Cortex of kidney (tissue), 1 donor: Measurements from ENCODE around the gene EZR.
"Not testable (repeated sequence)": the region's sequence is repeated elsewhere in the genome, so short reads cannot be mapped to it uniquely, and the experiment has no call there.

Experiments used
- DNase-seq: peaks from one replicate; lab custom pipeline; 2025; lab: John Stamatoyannopoulos, UW

The EZR gene

GRCh38 chr6:158797331-158798310, 21.5 kb downstream of the EZR start:
- DNase-seq = no peak

- DNase-seq = no peak
These were observed 22.8 kb downstream of the EZR start for GRCh38 chr6:158796353-158796752.

GRCh38 chr6:158795516-158795915, 23.7 kb downstream of the EZR start:
- DNase-seq = no peak

- no peak for DNase-seq
These were observed 25.7 kb downstream of the EZR start for GRCh38 chr6:158793432-158793831.

GRCh38 chr6:158792505-158792904, 26.7 kb downstream of the EZR start:
- not testable (repeated sequence) for DNase-seq

- no peak for DNase-seq
These were observed 27.8 kb downstream of the EZR start for GRCh38 chr6:158791274-158791855.

- no peak for DNase-seq
These were observed 29.9 kb downstream of the EZR start for GRCh38 chr6:158789115-158789917.

- no peak for DNase-seq
These were observed 31.8 kb downstream of the EZR start for GRCh38 chr6:158787395-158787794.

- no peak for DNase-seq
These were observed 32.4 kb downstream of the EZR start for GRCh38 chr6:158786645-158787304.

- DNase-seq = no peak
These were observed 34.1 kb downstream of the EZR start for GRCh38 chr6:158785036-158785435.

- no peak for DNase-seq
These were observed 34.7 kb downstream of the EZR start for GRCh38 chr6:158784505-158784904.

- DNase-seq = no peak
These were observed 35.3 kb downstream of the EZR start for GRCh38 chr6:158783851-158784250.

- no peak for DNase-seq
These were observed 36.1 kb downstream of the EZR start for GRCh38 chr6:158783167-158783450.

GRCh38 chr6:158782432-158783166, 36.6 kb downstream of the EZR start:
- no peak for DNase-seq

GRCh38 chr6:158781692-158782373, 37.3 kb downstream of the EZR start:
- no peak for DNase-seq

- DNase-seq = no peak
These were observed 38.0 kb downstream of the EZR start for GRCh38 chr6:158780988-158781691.

- DNase-seq = no peak
These were observed 38.8 kb downstream of the EZR start for GRCh38 chr6:158780246-158780884.

- DNase-seq = no peak
These were observed 41.1 kb downstream of the EZR start for GRCh38 chr6:158778005-158778527.

GRCh38 chr6:158777510-158777909, 41.7 kb downstream of the EZR start:
- no peak for DNase-seq
